C4-2B (cell line): ENCODE results near the gene PI4K2B.

Source experiments
- ZFX ChIP-seq: fragments of 450-650 bp; IDR thresholded peaks from 2 replicates; pipeline ENCODE4 v1.6.1; 2017
- TF ChIP-seq, protein P1 (sequence below): fragments of 450-650 bp; conservative IDR thresholded peaks from 2 replicates; pipeline ENCODE4 v1.5.1; 2017; ENCODE audit warnings: mild to moderate bottlenecking

GRCh38 chr4:25235401-25235800 is 1.6 kb downstream of the PI4K2B start:
- TF ChIP-seq, protein P1, sequence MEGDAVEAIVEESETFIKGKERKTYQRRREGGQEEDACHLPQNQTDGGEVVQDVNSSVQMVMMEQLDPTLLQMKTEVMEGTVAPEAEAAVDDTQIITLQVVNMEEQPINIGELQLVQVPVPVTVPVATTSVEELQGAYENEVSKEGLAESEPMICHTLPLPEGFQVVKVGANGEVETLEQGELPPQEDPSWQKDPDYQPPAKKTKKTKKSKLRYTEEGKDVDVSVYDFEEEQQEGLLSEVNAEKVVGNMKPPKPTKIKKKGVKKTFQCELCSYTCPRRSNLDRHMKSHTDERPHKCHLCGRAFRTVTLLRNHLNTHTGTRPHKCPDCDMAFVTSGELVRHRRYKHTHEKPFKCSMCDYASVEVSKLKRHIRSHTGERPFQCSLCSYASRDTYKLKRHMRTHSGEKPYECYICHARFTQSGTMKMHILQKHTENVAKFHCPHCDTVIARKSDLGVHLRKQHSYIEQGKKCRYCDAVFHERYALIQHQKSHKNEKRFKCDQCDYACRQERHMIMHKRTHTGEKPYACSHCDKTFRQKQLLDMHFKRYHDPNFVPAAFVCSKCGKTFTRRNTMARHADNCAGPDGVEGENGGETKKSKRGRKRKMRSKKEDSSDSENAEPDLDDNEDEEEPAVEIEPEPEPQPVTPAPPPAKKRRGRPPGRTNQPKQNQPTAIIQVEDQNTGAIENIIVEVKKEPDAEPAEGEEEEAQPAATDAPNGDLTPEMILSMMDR = no peak
- no peak for TF ChIP-seq ZFX
